Muscle of back (tissue), 11 donors: Measurements from ENCODE around the gene CFAP45. TPM values are rescaled to one million over a fixed set of nuclear protein-coding genes. Genes with fewer than 3 reads are reported as not detected.

ENCODE experiments used
- DNase-seq, 3 donors: peaks; one replicate each; pipeline versions ENCODE4 v3.0.0 to v3.0.0-alpha.2; 2013
- polyA plus RNA-seq, 10 donors: library from polyadenylated mRNA; unstranded; fragments of 120-200 nt; gene quantifications; one replicate each; pipeline ENCODE4 v1.2.1, GENCODE V29; 2013; ENCODE audit not compliant: insufficient read length in 10 of 10

Gene CFAP45
- polyA plus RNA-seq, 10 donors, result 0.20 to 0.84 (median 0.37) TPM; not detected in 1

GRCh38 chr1:159854116-159854692, 45.8 kb downstream of the CFAP45 start:
- peak; percentile 49 to 79 (median 64) for DNase-seq

GRCh38 chr1:159853417-159854115, 46.4 kb downstream of the CFAP45 start:
- no peak for DNase-seq

- DNase-seq, result no peak
These were observed 48.6 kb downstream of the CFAP45 start for GRCh38 chr1:159851407-159851806.

GRCh38 chr1:159849626-159850366, 50.2 kb downstream of the CFAP45 start:
- DNase-seq, result no peak

- no peak for DNase-seq
These were observed 51.6 kb downstream of the CFAP45 start for GRCh38 chr1:159848326-159848725.

- DNase-seq, result no peak
These were observed 52.7 kb downstream of the CFAP45 start for GRCh38 chr1:159847231-159847630.

GRCh38 chr1:159845751-159846629, 54.0 kb downstream of the CFAP45 start:
- no peak for DNase-seq

GRCh38 chr1:159843459-159843858, 56.5 kb downstream of the CFAP45 start:
- DNase-seq, result no peak

GRCh38 chr1:159841749-159842148, 58.2 kb downstream of the CFAP45 start:
- DNase-seq, result peak in 2 of 3 donors; percentile 20 to 70

- DNase-seq, result no peak
These were observed 60.7 kb downstream of the CFAP45 start for GRCh38 chr1:159839116-159839849.

GRCh38 chr1:159838715-159839114, 61.2 kb downstream of the CFAP45 start:
- no peak for DNase-seq

GRCh38 chr1:159835862-159836525, 64.0 kb downstream of the CFAP45 start:
- DNase-seq, result no peak

- no peak for DNase-seq
These were observed 64.6 kb downstream of the CFAP45 start for GRCh38 chr1:159835356-159835755.

- DNase-seq, result no peak
These were observed 67.7 kb downstream of the CFAP45 start for GRCh38 chr1:159832309-159832708.

GRCh38 chr1:159831412-159832141, 68.4 kb downstream of the CFAP45 start:
- no peak for DNase-seq

- DNase-seq, result no peak
These were observed 69.2 kb downstream of the CFAP45 start for GRCh38 chr1:159830722-159831121.

- peak; percentile 27 to 74 (median 63) for DNase-seq
These were observed 70.0 kb downstream of the CFAP45 start for GRCh38 chr1:159829822-159830465.

GRCh38 chr1:159829273-159829634, 70.7 kb downstream of the CFAP45 start:
- DNase-seq, result peak in 2 of 3 donors; percentile 16 to 30

- DNase-seq, result no peak
These were observed 71.2 kb downstream of the CFAP45 start for GRCh38 chr1:159828581-159829272.
